HG03108 (cell line): ENCODE data around the gene CCDC127.
"Not testable (repeated sequence)": the region's sequence is repeated elsewhere in the genome, so short reads cannot be mapped to it uniquely, and the experiment has no call there.

Experiments
- ATAC-seq: cut with Tn5 transposase; IDR thresholded peaks from one replicate; pipeline ENCODE4 v1.9.1; 2021; ENCODE audit warnings: moderate library complexity; ENCODE audit not compliant: unreplicated experiment

CCDC127 gene

DNA sequence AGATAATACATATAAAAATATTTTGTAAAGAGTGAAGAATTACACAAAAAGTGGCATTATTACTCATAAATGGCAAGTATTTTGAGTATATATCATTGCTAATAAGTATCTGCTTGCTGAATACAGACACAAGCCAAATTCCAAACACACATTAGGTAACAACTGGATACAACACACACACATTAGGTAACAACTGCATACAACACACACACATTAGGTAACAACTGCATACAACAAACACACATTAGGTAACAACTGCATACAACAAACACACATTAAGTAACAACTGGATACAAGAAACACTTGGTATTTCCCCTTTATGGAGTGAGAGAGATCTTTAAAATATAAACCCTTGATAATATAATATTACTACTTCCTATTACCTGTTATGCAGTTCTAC is 13.5 kb downstream of the CCDC127 start:
- no peak for ATAC-seq

DNA sequence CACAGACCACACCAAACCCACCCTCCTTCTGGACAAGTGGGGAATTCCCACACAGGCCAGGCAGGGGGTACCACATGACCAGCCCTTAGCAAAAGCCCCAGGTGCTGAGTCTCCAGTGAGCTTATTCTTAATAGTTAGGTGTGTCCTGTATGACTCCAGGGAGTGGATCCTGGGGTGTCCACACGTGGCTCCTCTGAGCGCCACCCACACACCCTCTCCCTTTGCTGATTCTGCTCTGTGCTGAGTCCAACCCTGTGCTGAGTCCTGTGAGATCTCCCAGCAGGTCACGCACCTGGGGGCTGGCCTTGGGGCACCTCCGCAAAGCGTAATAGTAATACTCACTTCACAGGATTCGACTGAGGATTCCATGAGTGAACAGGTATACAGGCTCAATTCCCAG is 14.0 kb downstream of the CCDC127 start:
- ATAC-seq: no peak

DNA sequence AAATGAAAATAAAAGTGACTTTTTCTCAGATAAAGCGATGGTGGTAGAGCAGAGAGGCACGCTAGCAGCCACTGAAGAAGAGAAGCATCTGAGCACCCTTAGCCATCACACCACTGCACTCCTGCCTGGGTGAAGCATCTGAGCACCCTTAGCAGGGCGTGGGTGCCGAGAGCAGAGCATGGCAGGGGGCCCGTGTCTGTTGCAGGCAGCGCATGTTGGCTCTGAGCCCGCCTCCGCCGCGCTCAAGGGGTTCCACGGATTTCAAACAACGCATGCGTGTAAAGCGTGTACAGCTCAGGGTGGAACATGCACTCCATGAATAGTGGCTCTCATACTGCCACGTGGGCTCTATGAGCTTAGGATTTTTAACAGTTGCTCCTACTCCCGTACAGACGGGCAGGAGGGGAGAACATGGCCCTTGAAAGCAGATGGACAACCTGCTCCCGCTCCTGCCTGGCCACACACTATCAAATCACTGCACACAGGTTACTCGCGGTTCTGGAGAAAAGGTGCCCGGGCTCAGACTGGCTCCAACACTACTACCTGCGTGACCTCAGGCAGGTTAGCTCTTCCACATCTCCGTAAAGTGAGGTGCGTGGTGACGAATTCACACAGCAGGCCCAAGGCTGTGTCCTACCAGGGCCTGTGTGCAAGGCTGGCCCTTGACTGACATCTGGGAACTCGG is 14.6 kb downstream of the CCDC127 start:
- no peak for ATAC-seq

DNA sequence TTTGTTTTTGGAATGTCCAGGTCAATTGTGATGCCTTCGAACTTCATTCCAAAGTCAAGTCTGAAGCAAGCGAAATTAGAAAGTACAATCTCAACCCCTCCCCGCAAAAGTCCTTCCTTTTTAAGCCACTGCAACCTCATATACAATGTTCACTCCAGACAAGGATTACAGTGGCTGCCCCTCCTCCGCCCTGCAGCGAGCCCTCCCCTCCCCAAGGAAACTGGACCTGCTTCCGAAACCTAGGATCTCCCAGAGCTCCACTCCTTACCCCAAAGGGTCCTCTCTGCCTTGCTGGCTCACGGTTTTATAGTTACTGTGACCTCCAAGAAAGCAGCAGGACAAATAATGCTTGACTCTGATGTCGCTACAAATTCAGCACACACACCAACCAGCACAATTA is 16.3 kb downstream of the CCDC127 start:
- no peak for ATAC-seq

DNA sequence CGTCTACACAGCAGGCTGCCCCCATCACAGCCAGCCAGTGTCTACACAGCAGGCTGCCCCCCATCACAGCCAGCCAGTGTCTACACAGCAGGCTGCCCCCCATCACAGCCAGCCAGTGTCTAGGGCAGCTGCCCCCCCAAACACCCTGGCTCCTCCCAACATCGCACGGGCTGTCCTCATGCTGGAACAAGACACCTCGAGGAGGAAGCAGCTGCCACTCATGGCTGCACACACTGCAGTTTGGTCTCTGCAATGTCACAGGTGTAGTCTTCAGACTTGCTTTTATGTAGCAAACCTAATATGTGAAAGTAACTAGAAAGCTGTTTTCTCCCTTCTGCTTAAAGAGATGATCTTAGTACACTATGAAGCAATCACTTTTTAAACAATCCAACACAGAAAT is 17.0 kb downstream of the CCDC127 start:
- ATAC-seq: no peak

DNA sequence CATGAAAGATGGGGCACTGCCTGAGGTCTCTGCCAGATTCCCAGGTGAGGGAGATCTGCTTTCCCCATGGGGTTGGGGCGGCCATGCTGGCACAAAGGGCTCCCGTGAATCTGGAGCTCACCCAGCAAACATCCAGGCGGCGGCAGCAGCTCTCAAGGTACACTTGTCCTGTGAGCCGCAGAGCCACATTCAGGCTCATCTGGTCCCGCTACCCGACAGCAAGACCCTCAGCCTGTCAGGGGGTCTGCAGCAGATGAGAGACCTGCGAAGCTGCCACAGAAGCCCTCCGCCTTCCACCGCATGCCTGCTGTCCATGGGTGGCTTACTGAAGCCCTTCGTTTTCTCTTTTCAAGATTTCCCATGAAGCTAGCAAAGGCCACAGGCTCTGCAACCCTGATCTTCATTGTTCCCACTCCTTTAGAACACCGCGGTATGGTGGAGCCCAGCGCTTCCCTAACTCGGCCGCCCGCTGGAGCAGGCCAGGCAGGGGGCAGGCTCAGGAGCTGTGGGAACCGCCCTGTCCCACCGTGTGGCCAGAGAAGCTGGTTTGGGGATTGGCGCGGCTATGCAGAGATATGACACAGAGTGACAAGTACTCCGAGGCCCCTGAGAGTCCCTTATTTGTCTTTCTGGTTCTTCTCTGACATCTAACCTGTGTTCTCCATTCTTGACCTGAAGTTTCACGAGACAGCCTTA is 17.9 kb downstream of the CCDC127 start:
- no peak for ATAC-seq

DNA sequence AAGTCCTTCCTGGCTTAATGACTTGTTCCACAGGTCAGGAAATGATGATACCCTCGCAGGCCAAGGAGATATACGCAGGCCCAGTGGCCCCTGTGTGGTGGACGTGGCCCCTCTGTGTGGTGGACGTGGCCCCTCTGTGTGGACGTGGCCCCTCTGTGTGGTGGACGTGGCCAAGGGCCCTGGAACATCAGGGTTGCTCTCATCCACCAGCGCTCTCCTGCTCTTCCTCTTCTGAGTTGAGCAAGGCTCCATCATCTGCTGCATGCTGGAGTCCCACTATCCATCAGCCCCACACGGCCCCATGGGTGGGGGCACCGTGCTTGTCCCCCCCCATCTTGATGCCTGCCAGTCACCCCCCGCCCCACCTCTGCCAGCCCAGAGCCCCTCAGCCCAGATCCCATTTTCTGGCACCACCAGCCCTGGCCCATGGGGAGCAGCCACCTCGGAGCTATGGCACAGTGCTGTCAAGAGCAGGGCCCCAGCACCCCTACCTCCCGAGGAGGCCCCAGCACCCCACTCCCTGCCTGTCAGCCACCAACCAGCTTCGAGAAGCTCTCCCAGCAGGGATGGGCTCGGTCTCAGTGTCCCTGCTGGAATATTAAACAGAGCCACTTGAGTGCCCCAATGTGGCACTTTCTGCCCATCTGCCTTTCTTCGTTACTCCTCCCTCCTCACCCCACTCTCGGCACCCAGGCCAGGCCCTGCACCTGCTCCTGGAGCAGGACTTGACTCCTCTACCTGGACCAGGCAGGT is 18.6 kb downstream of the CCDC127 start:
- ATAC-seq: no peak

DNA sequence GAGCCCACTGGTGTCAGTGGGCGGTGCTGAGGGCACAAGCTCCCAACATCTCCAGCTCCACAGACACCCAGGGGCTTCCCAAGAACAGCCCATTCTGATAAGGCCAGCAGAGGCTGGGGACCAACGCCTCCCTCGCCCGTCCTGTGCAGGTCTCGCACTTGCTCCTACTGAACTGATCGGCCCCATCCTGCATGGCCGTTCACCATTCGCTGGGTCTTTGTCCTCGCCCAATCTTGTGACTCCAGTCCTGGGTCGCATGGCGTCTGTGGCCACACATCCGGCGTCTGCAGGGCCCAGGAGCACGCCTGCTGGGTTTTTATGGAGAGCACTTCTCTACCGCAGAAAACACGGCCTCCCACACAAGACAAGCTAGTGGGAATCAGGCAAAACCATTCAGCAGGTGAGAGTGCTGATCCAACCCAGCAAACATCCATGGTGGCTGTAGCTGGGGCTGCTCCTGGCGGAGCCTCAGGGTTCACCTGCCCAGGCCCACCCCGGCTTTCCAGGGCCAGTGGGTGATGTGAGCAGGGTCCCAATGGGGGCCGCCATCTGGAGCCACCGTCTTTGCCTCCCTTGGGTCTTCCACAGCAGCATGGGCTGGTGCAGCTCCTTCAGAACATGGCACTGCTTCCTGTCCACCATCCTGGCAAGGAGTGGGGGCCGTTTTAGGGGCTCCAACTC is 19.3 kb downstream of the CCDC127 start:
- no peak for ATAC-seq

DNA sequence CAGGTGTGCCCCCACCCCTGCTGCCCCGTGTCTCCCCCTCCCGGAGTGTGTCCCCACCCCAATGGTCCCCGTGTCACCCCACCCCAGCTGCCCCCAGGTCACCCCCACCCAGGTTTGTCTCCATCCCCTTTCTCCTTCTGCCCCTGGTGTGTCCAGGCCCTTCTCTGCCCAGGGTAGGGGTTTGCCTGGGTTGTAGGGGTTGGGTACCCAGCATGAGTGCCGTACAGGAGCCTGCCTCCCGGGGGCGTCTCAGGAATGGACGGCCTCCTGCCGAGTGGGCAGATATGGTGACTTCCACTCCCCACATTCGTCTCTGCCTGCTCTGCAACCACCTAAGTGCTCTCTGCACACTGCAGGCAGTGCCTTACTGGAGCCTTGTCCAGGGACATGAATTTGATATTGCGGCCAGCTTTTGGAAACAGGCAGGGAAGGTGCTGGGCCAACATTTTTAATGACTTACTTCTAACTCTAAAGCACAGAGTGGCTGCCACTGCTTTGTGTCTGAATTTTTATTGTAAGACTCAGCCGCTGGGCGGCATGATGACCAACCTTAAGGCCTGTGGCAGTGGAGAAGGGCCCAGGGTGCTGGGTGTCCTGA is 20.0 kb downstream of the CCDC127 start:
- ATAC-seq: no peak

DNA sequence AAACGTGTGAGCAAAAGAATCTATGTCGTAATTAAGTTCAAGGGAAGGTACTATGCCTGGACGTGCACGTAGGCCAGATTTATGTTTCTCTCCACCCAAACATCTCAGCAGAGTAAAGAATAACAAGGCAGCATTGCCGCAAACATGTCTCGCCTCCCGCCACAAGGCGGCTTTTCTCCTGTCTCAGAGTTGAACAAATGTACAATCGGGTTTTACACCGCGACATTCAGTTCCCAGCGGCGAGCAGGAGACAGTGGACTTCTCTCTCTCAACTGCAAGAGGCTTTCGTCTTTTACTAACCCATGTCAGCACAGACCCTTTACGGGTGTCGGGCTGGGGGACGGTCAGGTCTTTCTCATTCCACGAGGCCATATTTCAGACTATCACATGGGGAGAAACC is 20.9 kb downstream of the CCDC127 start:
- not testable (repeated sequence) for ATAC-seq

DNA sequence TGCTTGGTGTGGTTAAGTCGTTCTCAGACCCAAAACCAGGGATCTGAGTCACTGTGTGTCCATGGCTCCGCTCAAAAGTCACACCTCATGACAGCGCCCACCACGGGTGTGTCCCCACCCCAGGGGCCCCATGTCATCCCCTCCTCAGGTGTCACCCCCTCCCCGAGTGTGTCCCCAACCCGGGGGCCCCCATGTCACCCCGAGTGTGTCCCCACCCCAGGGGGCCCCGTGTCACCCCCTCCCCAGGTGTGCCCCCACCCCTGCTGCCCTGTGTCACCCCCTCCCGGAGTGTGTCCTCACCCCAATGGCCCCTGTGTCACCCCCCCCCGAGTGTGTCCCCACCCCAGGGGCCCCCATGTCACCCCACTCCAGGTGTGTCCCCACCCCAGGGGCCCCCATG is 21.6 kb downstream of the CCDC127 start:
- ATAC-seq: no peak

DNA sequence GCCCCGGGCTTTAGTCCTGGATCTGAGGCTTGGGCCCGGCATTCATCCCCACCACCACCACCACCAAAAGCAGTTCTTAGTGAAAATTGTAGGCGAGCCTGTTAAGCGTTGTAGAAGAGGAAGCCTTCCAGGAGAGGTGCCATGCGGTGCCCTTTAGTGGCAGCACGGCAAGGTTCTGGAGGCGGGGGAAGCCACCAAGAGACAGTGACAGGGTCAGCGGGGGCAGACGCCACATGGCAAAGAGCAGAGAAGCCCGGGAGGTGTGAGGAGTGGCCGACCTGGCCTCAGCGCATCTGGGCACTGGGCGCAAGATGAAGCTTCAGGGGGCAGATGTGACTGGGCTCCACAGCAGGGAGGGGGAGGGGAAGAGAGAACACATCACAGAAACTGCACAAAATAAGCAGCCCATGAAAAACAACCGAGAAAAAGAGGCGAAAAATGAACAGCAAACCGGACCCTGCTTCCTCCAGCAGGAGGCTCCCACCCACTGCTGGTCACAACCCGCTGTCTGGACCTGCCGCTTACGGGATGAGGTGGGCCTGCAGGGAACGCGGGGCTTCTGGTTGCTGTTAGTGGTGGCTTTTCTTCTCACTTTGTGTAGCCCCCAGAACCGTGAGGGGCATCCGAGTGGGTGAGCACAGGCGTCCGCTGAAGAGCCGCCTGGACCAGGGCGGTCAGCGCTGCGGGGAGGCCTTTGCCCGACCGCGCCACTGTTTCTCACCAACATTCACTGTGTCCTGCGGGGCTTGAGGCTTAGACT is 22.4 kb downstream of the CCDC127 start:
- ATAC-seq: no peak

DNA sequence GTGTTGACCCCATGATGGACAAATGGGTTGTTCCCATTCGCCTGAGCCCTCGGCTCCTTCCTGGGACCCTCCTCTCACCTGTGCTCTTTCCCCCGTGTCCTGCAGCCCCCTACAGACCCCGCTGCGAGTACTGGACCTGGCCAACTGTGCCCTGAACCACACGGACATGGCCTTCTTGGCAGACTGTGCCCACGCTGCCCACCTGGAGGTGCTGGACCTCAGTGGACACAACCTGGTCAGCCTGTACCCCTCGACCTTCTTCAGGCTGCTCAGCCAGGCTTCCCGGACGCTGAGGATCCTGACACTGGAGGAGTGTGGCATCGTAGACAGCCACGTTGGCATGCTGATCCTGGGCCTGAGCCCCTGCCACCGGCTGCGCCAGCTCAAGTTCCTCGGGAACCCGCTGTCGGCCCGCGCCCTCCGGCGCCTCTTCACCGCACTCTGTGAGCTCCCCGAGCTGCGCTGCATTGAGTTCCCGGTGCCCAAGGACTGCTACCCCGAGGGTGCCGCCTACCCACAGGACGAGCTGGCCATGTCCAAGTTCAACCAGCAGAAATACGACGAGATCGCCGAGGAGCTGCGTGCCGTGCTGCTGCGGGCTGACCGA is 23.2 kb downstream of the CCDC127 start:
- ATAC-seq: no peak

DNA sequence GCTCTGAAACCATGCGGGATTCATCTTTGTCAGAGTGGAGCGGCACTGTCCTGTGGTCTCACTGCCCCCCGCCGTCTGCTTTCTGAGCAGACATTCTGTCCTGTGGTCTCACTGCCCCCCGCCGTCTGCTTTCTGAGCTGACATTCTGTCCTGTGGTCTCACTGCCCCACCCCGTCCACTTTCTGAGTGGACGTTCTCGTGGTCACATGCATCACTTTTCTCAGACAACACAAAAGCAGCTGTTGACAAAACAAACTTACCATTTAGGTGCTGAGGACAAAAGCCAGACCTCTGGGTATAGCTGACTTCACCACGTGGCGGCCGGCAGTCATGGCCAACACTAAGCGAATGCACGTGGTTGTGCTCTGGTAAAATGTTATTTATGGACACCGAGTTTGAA is 23.9 kb downstream of the CCDC127 start:
- no peak for ATAC-seq

DNA sequence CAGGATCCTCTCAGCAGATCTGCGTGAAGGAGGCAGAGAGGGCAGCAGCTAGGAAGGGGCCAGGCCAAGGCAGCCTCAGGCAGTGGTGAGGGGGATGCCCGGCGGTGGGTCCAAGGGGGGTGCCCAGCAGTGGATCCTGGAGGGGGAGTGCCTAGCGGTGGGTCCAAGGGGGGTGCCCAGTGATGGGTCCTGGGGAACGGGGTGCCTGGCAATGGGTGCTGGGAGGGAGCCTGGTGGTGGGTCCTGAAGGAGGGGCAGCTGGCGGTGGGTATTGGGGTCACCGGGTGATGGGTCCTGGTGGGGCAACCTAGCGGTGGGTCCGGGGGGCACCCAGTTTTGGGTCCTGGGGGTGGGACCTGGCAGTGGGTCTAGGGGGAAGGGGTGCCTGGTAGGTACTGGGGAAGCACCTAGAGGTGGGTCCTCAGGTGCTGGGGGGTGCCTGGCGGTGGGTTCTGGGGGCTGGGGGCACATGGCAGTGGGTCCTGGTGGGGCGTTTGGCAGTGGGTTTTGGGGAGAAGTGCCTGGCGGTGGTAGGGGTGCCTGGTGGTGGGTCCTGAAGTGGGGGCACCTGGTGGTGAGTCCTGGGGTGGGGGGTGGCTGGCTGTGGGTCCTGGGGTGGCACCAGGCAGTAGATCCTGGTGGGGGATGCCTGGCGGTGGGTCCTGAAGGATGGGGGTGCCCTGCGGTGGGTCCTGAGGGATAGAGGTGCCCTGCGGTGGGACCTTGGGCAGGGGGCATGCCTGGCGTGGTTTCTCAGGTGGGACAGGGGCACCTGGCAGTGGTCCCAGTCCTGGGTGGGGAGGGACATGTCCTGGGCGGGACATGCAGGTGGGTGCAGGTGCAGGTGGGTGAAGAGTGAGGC is 24.8 kb downstream of the CCDC127 start:
- no peak for ATAC-seq

DNA sequence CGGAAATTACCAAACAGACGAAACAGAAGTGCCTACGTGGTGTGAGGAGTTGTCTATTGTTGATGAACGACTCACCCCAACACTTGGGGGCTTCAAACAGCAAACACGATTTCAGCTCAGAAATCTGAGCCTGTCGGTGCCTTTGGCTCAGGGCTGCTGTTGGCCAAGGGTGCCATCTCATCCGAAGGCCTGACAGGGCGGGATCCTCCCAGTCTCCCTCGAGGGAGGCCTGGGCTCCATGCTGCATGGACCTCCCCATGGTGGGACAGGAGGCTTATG is 25.3 kb downstream of the CCDC127 start:
- no peak for ATAC-seq

DNA sequence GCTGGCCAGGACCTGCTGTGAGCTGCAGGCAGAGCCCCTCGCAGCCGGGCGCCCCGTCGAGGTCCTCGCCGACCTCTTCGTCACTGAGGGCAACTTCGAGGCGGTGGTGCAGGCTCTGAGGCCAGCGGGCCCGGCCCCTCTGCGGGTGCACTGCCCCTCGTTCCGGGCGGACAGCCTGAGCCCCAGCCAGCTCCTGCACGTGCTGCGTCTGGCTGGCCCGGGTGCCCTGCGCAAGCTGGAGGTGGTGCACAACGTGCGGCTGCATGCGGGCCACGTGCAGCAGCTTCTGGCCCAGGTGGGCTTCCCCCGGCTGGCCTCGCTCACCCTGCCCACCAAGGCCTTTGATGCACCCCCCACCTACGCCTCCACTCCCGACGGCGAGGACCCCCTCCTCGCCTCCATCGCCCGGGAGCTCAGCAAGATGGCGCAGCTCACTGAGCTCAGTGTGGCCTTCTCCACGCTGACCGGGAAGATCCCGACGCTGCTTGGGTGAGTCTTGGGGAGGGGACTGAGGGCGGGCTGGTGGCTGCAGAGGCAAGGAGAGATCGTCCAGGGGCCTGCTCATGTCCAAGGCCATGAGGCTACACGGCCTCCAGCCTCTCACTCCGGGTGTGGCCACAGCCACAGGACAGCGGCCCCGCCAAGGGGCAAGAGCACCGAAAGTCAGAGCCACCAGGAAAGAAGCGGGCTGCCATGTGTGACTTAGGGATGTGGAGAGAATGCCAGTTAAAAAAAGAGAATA is 25.8 kb downstream of the CCDC127 start:
- no peak for ATAC-seq
